ENCODE results near the gene ZNF532.

The ZNF532 gene

DNA sequence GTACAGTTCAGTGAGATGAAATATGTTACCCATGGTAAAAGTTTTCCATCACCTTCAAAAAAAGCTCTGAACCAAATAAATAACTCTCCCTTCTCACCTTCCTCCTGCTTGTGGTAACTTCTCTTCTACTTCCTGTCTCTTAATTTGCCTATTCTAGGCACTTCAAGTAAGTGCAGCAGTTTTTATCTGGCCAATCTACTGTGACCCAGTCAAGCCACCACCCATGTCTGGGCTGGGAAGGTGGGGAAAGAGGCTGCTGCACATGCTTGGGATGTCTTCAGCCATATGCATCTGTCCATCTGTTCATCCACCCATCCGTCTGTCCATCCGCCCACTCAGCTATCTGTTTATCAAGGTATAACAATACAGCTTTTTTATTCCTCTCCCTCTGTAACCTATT is 31.6 kb downstream of the ZNF532 start:
- no peak overlapping the region for H3K27ac ChIP-seq

DNA sequence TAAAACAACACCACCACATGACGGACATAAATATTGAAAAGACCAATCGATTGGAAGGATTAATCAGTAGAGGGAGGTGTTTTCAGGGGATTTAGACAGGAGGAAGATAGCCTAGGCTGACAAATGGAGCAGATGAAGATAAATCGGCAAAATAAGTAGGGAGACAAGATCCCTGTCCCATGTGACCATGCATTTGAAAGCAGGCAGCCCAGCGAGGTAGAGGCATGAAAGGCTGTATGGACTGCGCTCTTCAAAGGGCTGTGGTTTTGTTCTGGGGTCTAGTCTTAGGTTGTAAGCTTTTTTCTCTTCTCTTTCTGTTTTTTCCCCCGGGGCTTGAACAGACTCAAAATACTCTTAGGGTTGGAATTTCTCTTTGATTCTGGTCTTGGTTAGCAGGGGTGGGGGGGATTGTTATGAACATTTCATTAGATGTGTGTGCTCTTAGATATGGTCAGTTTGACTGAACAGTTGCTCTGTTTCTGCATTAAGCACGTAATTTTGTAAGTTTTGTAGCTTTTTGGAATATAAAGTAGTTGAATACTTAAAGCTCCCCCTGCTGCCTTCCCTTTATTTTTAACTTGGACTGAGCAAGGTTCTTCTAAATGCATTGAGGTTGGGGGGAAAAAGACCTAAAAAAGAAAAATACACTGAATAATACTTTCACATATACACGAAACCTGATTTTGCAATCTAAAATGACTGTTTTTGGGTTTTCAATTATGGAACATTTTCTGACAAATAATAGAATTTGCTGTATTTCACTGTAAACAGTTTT is 32.2 kb downstream of the ZNF532 start:
- no peak overlapping the region for H3K27ac ChIP-seq
- no peak for TF ChIP-seq ZFX (IDR thresholded peaks at IDR 0.05; ENCODE audit: borderline replicate concordance)
- TF ChIP-seq, protein P1, sequence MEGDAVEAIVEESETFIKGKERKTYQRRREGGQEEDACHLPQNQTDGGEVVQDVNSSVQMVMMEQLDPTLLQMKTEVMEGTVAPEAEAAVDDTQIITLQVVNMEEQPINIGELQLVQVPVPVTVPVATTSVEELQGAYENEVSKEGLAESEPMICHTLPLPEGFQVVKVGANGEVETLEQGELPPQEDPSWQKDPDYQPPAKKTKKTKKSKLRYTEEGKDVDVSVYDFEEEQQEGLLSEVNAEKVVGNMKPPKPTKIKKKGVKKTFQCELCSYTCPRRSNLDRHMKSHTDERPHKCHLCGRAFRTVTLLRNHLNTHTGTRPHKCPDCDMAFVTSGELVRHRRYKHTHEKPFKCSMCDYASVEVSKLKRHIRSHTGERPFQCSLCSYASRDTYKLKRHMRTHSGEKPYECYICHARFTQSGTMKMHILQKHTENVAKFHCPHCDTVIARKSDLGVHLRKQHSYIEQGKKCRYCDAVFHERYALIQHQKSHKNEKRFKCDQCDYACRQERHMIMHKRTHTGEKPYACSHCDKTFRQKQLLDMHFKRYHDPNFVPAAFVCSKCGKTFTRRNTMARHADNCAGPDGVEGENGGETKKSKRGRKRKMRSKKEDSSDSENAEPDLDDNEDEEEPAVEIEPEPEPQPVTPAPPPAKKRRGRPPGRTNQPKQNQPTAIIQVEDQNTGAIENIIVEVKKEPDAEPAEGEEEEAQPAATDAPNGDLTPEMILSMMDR (IDR thresholded peaks at IDR 0.05), result no peak

More for the DNA sequence above, 31.6 kb downstream of the ZNF532 start:
- no peak for TF ChIP-seq ZFX (IDR thresholded peaks at IDR 0.05; ENCODE audit: borderline replicate concordance)
- TF ChIP-seq, protein P1 (IDR thresholded peaks at IDR 0.05), result no peak

DNA sequence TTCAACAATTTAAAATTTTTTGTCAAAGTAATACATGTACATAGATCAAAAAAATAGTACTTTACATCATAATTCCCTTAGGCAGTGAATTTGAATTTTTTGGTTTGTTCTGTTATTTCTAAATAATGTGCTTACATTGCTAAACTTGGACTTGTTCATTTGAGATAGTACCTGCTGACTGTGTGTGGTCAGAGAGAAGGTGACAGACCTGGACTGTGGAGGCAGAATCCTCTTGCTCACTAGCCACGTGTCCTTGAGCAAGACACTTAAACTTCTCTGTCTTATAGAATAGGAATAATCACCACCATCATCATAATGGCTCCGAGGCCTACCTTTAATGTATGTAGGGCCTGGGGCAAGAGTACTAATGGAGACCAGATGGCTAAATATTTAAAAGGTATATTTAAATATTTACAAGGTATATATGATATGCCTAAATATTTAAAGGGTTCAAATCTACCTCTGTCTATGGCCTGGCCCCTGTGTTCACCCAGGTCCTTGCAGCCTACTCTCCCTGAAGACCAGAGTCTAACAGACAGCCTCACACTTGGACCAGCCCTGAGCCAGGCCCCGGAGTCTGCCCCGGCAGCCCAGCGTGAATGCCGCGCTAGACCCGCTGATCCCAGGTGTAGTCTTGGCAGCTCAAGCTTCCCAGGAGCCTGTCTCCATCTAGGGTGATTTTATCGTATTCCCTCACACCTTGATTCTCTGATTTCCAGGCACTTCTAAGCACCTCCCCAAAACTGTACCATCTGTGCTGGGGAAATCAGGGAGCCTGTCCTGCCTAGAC is 33.5 kb downstream of the ZNF532 start:
- no peak overlapping the region for H3K27ac ChIP-seq
- TF ChIP-seq ZFX (IDR thresholded peaks at IDR 0.05; ENCODE audit: borderline replicate concordance), result no peak
- TF ChIP-seq, protein P1 (IDR thresholded peaks at IDR 0.05), result no peak

DNA sequence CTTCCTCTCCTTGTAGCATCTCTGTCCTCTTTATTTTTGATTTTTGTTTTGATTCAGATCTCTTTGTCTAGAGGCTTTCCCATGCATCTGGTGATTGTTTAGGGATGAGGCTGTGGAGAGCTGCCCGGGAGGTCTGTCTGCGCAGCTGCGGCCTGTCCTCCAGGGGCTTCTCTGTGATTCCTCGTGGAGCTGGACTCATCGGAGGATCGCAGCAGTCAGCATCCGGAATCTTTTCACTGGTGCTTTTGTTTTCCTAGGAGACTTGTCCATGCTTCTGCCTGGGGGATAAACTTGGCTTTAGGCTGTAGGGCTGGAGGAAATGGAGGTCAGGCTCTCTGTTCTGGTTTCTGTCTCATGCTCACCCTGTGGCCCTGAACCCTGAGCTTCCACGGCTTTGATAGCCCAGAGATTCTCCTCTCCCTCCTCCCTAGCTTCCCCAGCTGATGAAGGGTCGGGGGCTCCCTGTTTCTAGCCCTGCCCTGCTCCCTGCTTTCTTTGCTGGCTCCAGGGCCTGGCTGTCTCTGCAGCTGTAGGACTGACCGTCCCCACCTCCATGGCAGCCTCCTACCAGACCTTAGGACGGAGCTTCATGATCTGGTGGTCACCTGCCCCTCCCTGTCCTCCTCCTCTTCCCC is 35.5 kb downstream of the ZNF532 start:
- TF ChIP-seq, protein P1 (IDR thresholded peaks at IDR 0.05), result no peak
- no peak for TF ChIP-seq ZFX (IDR thresholded peaks at IDR 0.05; ENCODE audit: borderline replicate concordance)
- H3K27ac ChIP-seq, result no peak overlapping the region

DNA sequence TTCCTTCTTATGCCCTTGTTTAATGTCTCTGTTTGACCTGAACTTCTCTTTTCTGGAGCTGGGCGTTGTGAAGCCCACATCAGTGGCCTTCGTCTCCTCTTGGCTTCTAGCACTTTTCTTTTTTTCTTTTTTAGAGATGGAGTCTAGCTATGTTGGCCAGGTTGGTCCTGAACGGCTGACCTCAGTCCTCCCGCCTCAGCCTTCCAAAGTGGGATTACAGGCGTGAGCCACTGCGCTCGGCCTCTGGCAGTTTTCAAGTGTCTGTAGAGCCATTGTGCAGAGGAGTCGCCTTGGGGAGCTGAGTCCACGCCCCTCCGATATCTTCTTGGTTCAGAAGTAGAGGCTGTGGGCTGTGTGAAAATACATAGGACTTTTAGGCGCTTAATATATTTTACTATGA is 36.5 kb downstream of the ZNF532 start:
- no peak overlapping the region for H3K27ac ChIP-seq
- TF ChIP-seq ZFX (IDR thresholded peaks at IDR 0.05; ENCODE audit: borderline replicate concordance), result no peak
- TF ChIP-seq, protein P1 (IDR thresholded peaks at IDR 0.05), result no peak

DNA sequence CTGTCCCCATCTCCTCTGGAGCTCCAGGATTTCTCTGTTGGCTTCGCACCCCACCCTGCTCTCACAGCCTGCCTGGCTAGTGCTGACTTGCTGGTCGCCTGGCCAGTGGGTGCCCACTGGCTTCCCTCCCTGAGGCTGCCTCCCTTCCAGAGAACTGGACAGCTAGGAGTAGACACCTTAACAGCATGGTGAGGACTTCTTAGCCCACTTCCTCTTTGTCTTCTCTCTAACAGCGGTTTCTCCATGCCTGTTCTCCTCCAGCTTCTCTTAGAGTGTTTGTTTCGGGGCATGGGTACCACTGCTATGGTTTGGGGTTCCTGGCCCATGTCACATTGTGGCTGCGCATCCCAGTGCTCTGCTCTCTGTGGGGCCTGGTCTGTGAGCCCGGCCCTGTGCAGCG is 37.1 kb downstream of the ZNF532 start:
- TF ChIP-seq, protein P1 (IDR thresholded peaks at IDR 0.05), result no peak
- no peak for TF ChIP-seq ZFX (IDR thresholded peaks at IDR 0.05; ENCODE audit: borderline replicate concordance)
- H3K27ac ChIP-seq, result no peak overlapping the region
